IPS DF 19.7 (cell line): ENCODE data around the gene DHDH.
"Not testable (repeated sequence)": the region's sequence is repeated elsewhere in the genome, so short reads cannot be mapped to it uniquely, and the experiment has no call there.

Experiments
- DNase-seq: peaks from one replicate; pipeline ENCODE4 v3.0.0-alpha.2; 2013; ENCODE audit warnings: low read depth, low spot score

The DHDH gene

GRCh38 chr19:48915757-48916156 is 17.7 kb upstream of the DHDH start:
- no peak for DNase-seq

GRCh38 chr19:48918071-48918470 is 15.4 kb upstream of the DHDH start:
- no peak for DNase-seq

DNA sequence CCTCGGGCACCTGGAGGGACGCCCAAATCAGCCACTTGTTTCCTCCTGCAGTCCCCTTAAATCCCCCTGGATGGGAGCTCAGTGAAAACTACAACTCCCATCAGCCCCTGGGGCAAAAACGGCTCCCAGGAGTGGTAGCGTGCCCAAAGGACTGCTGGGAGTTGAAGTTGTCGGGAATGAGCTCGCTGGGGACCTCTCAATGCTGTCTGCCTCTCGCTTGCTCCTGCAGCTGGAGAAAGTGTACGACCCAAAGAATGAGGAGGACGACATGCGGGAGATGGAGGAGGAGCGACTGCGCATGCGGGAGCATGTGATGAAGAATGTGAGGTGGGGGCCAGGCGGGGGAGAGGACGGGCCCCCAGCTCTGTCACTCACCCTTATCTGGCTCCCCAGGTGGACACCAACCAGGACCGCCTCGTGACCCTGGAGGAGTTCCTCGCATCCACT is 14.7 kb upstream of the DHDH start:
- DNase-seq: no peak

GRCh38 chr19:48919271-48919670 is 14.2 kb upstream of the DHDH start:
- not testable (repeated sequence) for DNase-seq

- no peak for DNase-seq
These were observed 12.6 kb upstream of the DHDH start for GRCh38 chr19:48920949-48921348.

- no peak for DNase-seq
These were observed 11.6 kb upstream of the DHDH start for GRCh38 chr19:48921721-48922500.

- no peak for DNase-seq
These were observed 10.7 kb upstream of the DHDH start for GRCh38 chr19:48922548-48923490.

DNA sequence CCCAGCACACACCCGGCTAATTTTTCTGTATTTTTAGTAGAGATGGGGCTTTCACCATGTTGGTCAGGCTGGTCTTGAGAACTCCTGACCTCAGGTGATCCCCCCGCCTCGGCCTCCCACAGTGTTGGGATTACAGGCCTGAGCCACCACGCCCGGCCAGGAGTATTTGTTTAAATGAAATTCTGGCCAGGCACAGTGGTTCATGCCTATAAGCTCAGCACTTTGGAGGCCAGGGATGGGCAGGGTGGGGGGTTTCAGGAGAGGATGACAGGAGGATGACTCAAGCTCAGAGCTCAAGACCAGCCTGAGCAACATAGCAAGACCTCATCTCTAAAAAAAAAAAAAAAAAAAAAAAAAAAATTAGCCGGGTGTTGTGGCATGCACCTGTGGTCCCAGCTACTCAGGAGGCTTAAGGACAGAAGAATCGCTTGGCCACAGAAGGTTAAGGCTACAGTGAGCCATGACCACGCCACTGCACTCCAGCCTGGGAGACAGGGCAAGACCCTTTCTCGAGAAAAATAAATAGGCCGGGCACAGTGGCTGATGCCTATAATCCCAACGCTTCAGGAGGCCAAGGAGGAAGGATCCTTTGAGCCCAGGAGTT is 8.2 kb upstream of the DHDH start:
- DNase-seq: no peak

- DNase-seq: not testable (repeated sequence)
These were observed 7.6 kb upstream of the DHDH start for GRCh38 chr19:48925890-48926289.

DNA sequence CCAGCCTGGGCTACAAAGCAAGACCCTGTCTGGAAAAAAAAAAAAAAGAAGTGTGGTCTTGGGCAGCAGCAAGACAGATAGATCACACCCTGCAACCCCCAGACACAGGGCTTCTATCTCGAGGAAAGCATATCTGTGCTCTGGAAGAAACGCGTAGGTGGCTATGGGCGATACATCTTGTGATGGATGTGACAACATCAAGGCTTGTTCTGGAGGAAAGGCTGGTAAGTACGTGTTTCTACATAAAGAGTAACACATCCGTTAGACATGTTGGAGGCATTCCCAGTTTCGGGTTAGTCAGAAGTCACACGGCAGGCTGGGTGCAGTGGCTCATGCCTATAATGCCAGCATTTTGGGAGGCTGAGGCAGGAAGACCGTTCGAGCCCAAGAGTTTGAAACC is 6.6 kb upstream of the DHDH start:
- no peak for DNase-seq

DNA sequence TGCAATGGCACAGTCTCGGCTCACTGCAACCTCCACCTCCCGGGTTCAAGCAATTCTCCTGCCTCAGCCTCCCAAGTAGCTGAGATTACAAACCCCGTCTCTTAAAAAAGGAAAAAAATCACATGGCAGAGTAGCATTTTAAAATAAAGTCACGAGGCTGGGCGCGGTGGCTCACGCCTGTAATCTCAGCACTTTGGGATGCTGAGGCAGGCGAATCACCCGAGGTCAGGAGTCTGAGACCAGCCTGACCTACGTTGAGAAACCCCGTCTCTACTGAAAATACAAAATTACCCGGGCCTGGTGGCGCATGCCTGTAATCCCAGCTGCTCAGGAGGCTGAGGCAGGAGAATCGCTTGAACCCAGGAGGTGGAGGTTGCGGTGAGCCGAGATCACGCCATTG is 5.8 kb upstream of the DHDH start:
- not testable (repeated sequence) for DNase-seq

DNA sequence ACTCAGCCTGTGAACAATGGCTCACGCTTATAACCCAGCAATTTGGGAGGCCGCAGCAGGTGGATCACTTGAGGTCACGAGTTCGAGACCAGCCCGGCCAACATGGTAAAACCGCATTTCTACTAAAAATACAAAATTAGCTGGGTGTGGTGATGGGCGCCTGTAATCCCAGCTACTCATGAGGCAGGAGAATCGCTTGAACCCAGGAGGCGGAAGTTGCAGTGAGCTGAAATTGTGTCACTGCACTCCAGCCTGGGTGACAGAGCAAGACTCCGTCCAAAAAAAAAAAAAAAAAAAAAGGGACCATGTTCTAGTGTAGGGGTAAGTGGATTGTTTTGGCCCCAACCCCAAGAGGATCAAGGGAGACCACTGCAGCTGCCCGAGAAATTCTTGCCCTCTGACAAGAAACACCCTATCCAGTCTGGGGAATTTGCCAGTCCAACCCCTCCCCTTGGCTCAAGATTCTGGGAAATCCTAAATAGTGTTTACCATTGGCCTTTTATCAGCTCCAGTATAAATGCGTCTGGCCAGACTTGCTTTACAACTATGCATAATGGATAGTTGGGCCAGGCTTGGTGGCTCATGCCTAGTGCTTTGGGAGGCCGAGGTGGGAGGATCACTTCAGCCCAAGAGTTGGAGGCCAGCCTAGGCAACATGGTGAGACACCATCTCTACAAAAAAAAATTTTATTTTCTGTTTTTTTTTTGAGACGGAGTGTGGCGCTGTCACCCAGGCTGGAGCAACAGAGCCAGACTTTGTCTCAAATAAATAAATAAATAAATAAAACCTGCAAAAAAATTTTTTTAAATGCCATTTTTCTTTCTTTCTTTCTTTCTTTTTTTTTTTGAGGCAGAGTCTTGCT is 5.1 kb upstream of the DHDH start:
- no peak for DNase-seq

DNA sequence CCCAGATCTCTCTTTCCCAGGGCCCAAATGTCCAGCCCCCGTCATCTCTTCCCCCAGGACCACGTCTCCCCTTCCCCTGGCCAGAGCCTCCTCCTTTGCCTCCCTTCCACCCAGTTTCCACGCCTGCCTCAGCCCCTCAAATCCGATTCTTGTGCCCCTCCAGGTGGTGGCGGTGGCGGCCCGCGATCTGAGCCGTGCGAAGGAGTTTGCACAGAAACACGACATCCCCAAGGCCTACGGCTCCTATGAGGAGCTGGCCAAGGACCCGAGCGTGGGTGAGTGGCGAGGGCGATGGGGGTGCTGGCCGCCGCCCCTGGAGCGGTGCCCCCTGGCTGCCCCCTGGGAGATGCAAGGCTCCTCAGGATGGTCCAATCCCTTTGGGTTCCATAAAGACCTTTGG is 1.3 kb downstream of the DHDH start:
- no peak for DNase-seq

DNA sequence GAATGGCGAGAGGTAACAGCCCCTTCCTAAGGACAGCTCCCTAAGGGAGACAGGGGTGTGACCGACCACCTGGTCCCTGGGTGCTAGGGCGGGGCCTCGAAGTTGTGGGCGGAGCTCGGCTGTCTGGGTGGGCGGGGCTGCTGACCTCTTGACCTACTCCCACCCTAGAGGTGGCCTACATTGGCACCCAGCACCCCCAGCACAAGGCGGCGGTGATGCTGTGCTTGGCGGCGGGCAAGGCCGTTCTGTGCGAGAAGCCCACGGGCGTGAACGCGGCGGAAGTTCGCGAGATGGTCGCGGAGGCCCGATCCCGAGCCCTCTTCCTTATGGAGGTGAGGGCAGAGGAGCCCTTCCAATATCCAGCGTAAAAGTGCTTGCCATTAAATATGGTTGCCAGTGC is 2.4 kb downstream of the DHDH start:
- DNase-seq: no peak

- no peak for DNase-seq
These were observed 4.8 kb downstream of the DHDH start for GRCh38 chr19:48938256-48938655.

- no peak for DNase-seq
These were observed 7.4 kb downstream of the DHDH start for GRCh38 chr19:48940902-48941301.

GRCh38 chr19:48943081-48943480 is 9.6 kb downstream of the DHDH start:
- no peak for DNase-seq

DNA sequence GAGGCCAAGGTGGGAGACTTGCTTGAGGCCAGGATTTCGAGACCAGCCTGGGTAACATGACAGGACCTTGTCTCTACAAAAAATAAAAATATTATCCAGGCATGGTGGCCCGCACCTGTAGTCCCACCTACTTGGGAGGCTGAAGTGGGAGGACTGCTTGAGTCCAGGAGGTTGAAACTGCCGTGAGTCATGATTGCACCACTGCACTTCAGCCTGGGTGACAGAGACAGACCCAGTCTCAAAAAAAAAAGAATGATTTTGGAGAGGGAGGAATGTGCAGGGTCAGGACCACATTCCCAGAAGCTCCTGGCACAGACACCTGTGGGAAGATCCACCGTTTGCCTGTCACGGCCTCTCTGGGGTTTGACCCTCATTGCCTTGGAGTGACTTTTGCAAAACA is 11.9 kb downstream of the DHDH start:
- DNase-seq: no peak

DNA sequence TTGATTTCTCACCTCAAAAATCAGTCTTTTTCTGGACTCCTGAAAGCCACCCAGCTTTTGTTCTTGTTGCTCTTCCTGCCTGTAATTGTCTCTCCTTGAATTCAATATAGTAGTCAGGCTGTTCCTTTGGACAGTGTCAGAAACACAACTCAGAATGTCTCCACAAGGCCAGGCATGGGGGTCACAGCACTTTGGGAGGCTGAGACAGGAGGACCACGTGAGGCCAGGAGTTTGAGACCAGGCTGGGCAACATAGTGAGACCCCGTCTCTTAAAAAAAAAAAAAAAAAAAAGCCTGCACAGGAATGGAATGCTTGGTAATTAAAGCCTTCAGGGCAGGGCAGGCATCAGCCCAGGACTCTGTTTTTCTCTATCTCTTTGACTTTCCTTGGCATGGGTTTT is 12.3 kb downstream of the DHDH start:
- DNase-seq: no peak

DNA sequence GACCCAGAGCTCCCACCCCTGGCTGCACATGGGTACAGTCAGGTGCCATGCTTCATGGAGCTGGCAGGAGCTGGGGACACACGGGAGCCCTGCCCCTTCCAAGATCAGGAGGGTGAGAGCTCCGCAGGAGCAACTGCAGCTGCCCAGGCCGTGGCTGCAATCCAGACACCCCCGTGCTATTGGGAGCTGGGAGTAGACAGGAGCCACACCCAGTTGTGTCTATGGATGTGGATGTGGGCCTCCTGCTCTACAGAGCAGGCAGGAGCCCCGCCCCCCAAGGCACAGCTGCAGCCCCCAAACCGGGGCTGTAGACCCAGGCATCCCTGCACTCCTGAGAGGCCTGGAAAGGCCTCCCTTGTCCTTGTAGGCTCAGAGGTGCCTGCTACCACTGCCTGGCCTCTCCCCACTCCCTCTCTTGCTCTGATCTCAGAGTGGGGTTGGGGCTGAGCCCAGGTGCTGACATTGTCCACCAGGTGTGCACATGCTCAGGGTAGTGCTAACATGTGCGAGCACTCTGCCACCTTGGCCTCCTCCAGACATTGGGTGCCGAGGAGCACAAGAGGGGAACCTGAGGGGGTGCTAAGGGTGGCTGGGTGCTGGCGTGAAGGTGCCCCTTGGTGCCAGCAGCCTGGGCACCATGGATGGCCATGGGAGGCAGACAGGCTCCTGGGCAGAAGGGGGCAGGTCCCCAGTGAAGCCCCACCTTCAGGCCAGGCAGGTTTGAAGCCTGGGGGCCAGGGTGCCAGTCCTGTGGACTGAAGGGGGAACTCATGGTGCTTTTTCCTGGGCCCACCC is 13.2 kb downstream of the DHDH start:
- no peak for DNase-seq

DNA sequence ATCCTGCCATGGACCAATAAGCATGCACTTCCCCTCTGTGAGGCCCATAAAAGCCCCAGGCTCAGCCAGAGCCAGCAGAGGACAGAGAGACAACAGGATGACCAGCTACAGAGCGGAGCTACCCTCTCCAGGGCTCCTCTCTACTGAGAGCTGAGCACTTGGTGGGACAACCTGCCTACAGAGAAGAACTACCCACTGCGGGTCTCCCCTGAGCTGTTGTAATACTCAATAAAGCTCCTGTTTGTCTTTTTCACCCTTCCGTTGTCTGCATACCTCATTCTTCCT is 13.7 kb downstream of the DHDH start:
- DNase-seq: no peak
